H9 (cell line): ENCODE measurements around the gene MFSD12. TPM values are rescaled to one million over a fixed set of nuclear protein-coding genes. Genes with fewer than 3 reads are reported as not detected.
A peak's percentile ranks its signal among the peaks of the same experiment; 100 is the strongest.

Source experiments
- DNase-seq: peaks from one replicate; pipeline ENCODE4 v3.0.0-alpha.2; 2017
- H2AFZ ChIP-seq: one replicate; pipeline ENCODE4 v1.6.1; 2013; ENCODE audit warnings: mild to moderate bottlenecking, low read length, control low read depth, moderate library complexity
- H2AK5ac ChIP-seq: 2 replicates; pipeline ENCODE4 v1.6.1; 2013; ENCODE audit warnings: low read length, control low read depth, mixed read lengths; ENCODE audit not compliant: insufficient read length
- H2BK120ac ChIP-seq: one replicate; pipeline ENCODE4 v1.6.1; 2013; ENCODE audit warnings: low read depth, mild to moderate bottlenecking, low read length, control low read depth, inconsistent platforms; ENCODE audit not compliant: poor library complexity, severe bottlenecking
- H2BK12ac ChIP-seq: 2 replicates; pipeline ENCODE4 v1.6.1; 2013; ENCODE audit warnings: low read length, control low read depth, mixed read lengths, low read depth; ENCODE audit not compliant: insufficient read length
- H2BK15ac ChIP-seq: 2 replicates; pipeline ENCODE4 v1.6.1; 2013; ENCODE audit warnings: low read depth, low read length, control low read depth
- H2BK20ac ChIP-seq: one replicate; pipeline ENCODE4 v1.6.1; 2013; ENCODE audit warnings: low read depth, mild to moderate bottlenecking, low read length, control low read depth, inconsistent platforms; ENCODE audit not compliant: poor library complexity, severe bottlenecking
- H2BK5ac ChIP-seq: 2 replicates; pipeline ENCODE4 v1.6.1; 2013; ENCODE audit warnings: low read length, control low read depth, mixed read lengths; ENCODE audit not compliant: insufficient read length
- H3K14ac ChIP-seq: 2 replicates; pipeline ENCODE4 v1.6.1; 2013; ENCODE audit warnings: low read length, control low read depth; ENCODE audit not compliant: insufficient read depth
- H3K18ac ChIP-seq: 2 replicates; pipeline ENCODE4 v1.6.1; 2013; ENCODE audit warnings: low read depth, mild to moderate bottlenecking, mixed read lengths, low read length, control low read depth; ENCODE audit not compliant: insufficient read length
- H3K23ac ChIP-seq: 2 replicates; pipeline ENCODE4 v1.6.1; 2013; ENCODE audit warnings: low read length, control low read depth, mixed read lengths, low read depth; ENCODE audit not compliant: insufficient read length
- H3K23me2 ChIP-seq: 2 replicates; pipeline ENCODE4 v1.6.1; 2013; ENCODE audit warnings: low read depth, mild to moderate bottlenecking, mixed read lengths, low read length, control low read depth; ENCODE audit not compliant: insufficient read length, poor library complexity, severe bottlenecking
- H3K27ac ChIP-seq: 2 replicates; pipeline ENCODE4 v1.5.1; 2013; ENCODE audit warnings: low read length, control low read depth, mixed read lengths, low read depth; ENCODE audit not compliant: insufficient read length
- H3K27me3 ChIP-seq: 2 replicates; pipeline ENCODE4 v1.6.1; 2013; ENCODE audit warnings: low read length, control low read depth, inconsistent platforms; ENCODE audit not compliant: insufficient read depth
- H3K4ac ChIP-seq: 2 replicates; pipeline ENCODE4 v1.6.1; 2013; ENCODE audit warnings: low read depth, mild to moderate bottlenecking, control low read depth, inconsistent platforms, low read length, moderate library complexity
- H3K4me1 ChIP-seq: 2 replicates; pipeline ENCODE4 v1.6.1; 2013; ENCODE audit warnings: low read length, control low read depth, inconsistent platforms; ENCODE audit not compliant: insufficient read depth
- H3K4me2 ChIP-seq: 2 replicates; pipeline ENCODE4 v1.6.1; 2013; ENCODE audit warnings: low read length, control low read depth, mixed read lengths; ENCODE audit not compliant: insufficient read length, insufficient read depth
- H3K56ac ChIP-seq: 2 replicates; pipeline ENCODE4 v1.6.1; 2013; ENCODE audit warnings: low read depth, mild to moderate bottlenecking, mixed read lengths, low read length, control low read depth; ENCODE audit not compliant: insufficient read length
- H3K79me1 ChIP-seq: 2 replicates; pipeline ENCODE4 v1.6.1; 2013; ENCODE audit warnings: low read depth, mild to moderate bottlenecking, moderate library complexity, low read length, control low read depth, inconsistent platforms; ENCODE audit not compliant: insufficient read depth, poor library complexity, severe bottlenecking
- H3K79me2 ChIP-seq: 2 replicates; pipeline ENCODE4 v1.6.1; 2013; ENCODE audit warnings: low read length, control low read depth, inconsistent platforms; ENCODE audit not compliant: insufficient read depth
- H3K9ac ChIP-seq: 2 replicates; pipeline ENCODE4 v1.6.1; 2013; ENCODE audit warnings: low read length, control low read depth, mixed read lengths; ENCODE audit not compliant: insufficient read length; ENCODE audit errors: extremely low read depth
- H3K9me3 ChIP-seq: one replicate; pipeline ENCODE4 v1.6.1; 2013; ENCODE audit warnings: low read depth, low read length, inconsistent platforms; ENCODE audit not compliant: control insufficient read depth
- H3T11ph ChIP-seq: one replicate; pipeline ENCODE4 v1.6.1; 2013; ENCODE audit warnings: mild to moderate bottlenecking, low read length, control low read depth, inconsistent platforms
- H4K20me1 ChIP-seq: one replicate; pipeline ENCODE4 v1.6.1; 2013; ENCODE audit not compliant: control insufficient read depth, insufficient read length, insufficient read depth
- H4K5ac ChIP-seq: 2 replicates; pipeline ENCODE4 v1.6.1; 2013; ENCODE audit warnings: low read depth, mild to moderate bottlenecking, mixed read lengths, low read length, control low read depth; ENCODE audit not compliant: insufficient read length
- H4K8ac ChIP-seq: replicated peaks from 2 replicates; pipeline ENCODE4 v1.6.1; 2013; ENCODE audit warnings: low read length, control low read depth, mixed read lengths, low read depth; ENCODE audit not compliant: insufficient read length
- H4K91ac ChIP-seq: 2 replicates; pipeline ENCODE4 v1.6.1; 2013; ENCODE audit warnings: low read depth, mild to moderate bottlenecking, moderate library complexity, mixed read lengths, low read length, control low read depth; ENCODE audit not compliant: insufficient read length
- H3K27ac Mint-ChIP-seq, 3 experiments: 2 replicates in 2 of 3; 3 replicates in 1 of 3; pipeline ENCODE4 v1.8.0; 2020 to 2021; ENCODE audit warnings: mixed read lengths in 3 of 3, mild to moderate bottlenecking in 1 of 3, moderate library complexity in 1 of 3
- H3K27me3 Mint-ChIP-seq: 2 replicates; pipeline ENCODE4 v1.8.0; 2021; ENCODE audit warnings: low read depth, mild to moderate bottlenecking, moderate library complexity, mixed read lengths
- H3K36me3 Mint-ChIP-seq, 3 experiments: 2 replicates in 2 of 3; 3 replicates in 1 of 3; pipeline ENCODE4 v1.8.0; 2020 to 2021; ENCODE audit warnings: low read depth in 3 of 3, mixed read lengths in 3 of 3; ENCODE audit not compliant: insufficient read depth in 1 of 3
- H3K4me1 Mint-ChIP-seq, 2 experiments: 2 replicates each; pipeline ENCODE4 v1.8.0; 2020; ENCODE audit warnings: mixed read lengths in 2 of 2
- H3K4me3 Mint-ChIP-seq, 2 experiments: 2 replicates in 1 of 2; 3 replicates in 1 of 2; pipeline ENCODE4 v1.8.0; 2020 to 2021; ENCODE audit warnings: mild to moderate bottlenecking in 2 of 2, mixed read lengths in 2 of 2, moderate library complexity in 1 of 2
- H3K9me3 Mint-ChIP-seq, 2 experiments: 2 replicates in 1 of 2; 3 replicates in 1 of 2; pipeline ENCODE4 v1.8.0; 2020; ENCODE audit warnings: mild to moderate bottlenecking in 2 of 2, mixed read lengths in 2 of 2, moderate library complexity in 1 of 2
- WGBS: extraction: QIAGEN DNeasy Blood & Tissue Kit; methylation state at CpG from one replicate; pipeline ENCODE4 v1.1.7; 2013; ENCODE audit warnings: missing lambda C conversion rate, low lambda C conversion rate, mixed read lengths; ENCODE audit not compliant: insufficient read length; ENCODE audit errors: extremely low coverage; 5-methylcytosine and 5-hydroxymethylcytosine counted together
- total RNA-seq: library from RNA; stranded (reverse); gene quantifications from 2 replicates; pipeline ENCODE4 v1.2.1, GENCODE V29; 2021
- TF ChIP-seq, protein P1 (sequence below): fragments of 200-600 bp; sonication (generic); conservative IDR thresholded peaks from 3 replicates; pipeline ENCODE4 v1.8.0; 2021; ENCODE audit warnings: antibody characterized with exemption, mild to moderate bottlenecking

The MFSD12 gene
- total RNA-seq, 1 experiment from 2014 or later: 58.8 TPM

DNA sequence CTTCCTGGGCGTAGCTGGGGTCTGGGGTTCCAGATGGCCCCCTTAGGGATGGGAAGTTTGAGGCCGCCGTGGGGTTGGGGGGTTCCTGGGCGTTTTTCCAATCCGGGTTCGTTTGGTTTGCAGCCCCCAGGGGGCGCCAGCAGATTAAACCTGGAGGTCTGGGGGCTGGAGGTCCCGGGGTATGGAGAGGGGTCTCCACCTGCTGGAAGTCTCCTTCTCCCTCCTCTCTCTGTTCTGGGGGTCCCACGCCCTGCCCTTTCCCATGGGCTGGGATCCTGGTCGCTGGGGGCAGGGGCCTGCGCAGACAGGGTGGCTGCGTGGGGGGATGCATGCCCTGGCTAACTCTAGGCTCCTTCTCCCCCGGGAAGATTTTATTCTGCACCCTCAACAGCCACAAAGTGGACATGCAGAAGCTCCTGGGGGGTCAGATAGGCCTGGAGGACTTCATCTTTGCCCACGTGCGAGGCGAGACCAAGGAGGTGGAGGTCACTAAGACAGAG, 28.8 kb upstream of the MFSD12 start:
- Histone ChIP-seq H2AK5ac (no peak overlapping the region), H2AFZ (no peak overlapping the region), H3K27ac (no peak overlapping the region), H4K91ac (no peak overlapping the region), H4K8ac (no peak overlapping the region), H3K4me2 (peak overlapping the region; percentile 45), H3T11ph (no peak overlapping the region), H3K27me3 (no peaks in the 10 kb centered on the region; the same call in 1 of the 2 replicates), H3K4me1 (no peaks in the 10 kb centered on the region; the same call in 1 of the 2 replicates), H2BK20ac (no peak overlapping the region), H2BK12ac (no peak overlapping the region), H3K14ac (no peak overlapping the region), H4K20me1 (no peaks in the 10 kb centered on the region), H3K56ac (no peak overlapping the region), H2BK5ac (no peak overlapping the region), H3K4ac (no peak overlapping the region), H2BK15ac (no peak overlapping the region), H2BK120ac (no peak overlapping the region), H3K9me3 (no peaks in the 10 kb centered on the region), H4K5ac (no peak overlapping the region), H3K79me2 (no peaks in the 10 kb centered on the region), H3K23ac (no peak overlapping the region), H3K23me2 (peaks cover 3% of the 10 kb centered on the region), H3K9ac (no peak overlapping the region), H3K18ac (no peak overlapping the region), H3K79me1 (no peaks in the 10 kb centered on the region)
- TF ChIP-seq, protein P1, sequence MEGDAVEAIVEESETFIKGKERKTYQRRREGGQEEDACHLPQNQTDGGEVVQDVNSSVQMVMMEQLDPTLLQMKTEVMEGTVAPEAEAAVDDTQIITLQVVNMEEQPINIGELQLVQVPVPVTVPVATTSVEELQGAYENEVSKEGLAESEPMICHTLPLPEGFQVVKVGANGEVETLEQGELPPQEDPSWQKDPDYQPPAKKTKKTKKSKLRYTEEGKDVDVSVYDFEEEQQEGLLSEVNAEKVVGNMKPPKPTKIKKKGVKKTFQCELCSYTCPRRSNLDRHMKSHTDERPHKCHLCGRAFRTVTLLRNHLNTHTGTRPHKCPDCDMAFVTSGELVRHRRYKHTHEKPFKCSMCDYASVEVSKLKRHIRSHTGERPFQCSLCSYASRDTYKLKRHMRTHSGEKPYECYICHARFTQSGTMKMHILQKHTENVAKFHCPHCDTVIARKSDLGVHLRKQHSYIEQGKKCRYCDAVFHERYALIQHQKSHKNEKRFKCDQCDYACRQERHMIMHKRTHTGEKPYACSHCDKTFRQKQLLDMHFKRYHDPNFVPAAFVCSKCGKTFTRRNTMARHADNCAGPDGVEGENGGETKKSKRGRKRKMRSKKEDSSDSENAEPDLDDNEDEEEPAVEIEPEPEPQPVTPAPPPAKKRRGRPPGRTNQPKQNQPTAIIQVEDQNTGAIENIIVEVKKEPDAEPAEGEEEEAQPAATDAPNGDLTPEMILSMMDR: peak; percentile 83
- peak; percentile 65 for DNase-seq
- H3K4me3 Mint-ChIP-seq: peak overlapping the region; percentile 29 to 68
- no peaks in the 10 kb centered on the region for H3K4me1 Mint-ChIP-seq
- no CpG with 5 or more reads among the region's 16 CpGs for WGBS
- peaks cover 68% of the 10 kb centered on the region for H3K27me3 Mint-ChIP-seq
- H3K36me3 Mint-ChIP-seq: no peaks in the 10 kb centered on the region; a peak in 1 of 7 replicates
- H3K9me3 Mint-ChIP-seq: peaks cover 8 to 10% of the 10 kb centered on the region in 2 experiments
- no peak overlapping the region for H3K27ac Mint-ChIP-seq
